ENCODE data around the gene HDGFL3.

The HDGFL3 gene

GRCh38 chr15:83087576-83087975 lies 120.0 kb downstream of the HDGFL3 start:
- TF ChIP-seq YY1 (IDR thresholded peaks at IDR 0.05; ENCODE audit: low read depth) (no peak), RAD21 (IDR thresholded peaks at IDR 0.05; ENCODE audit: low read depth) (no peak), EP300 (IDR thresholded peaks at IDR 0.05; ENCODE audit: borderline replicate concordance) (no peak), NFIC (IDR thresholded peaks at IDR 0.05) (no peak), ZBTB7A (IDR thresholded peaks at IDR 0.05; ENCODE audit: low read depth) (no peak), CREB1 (IDR thresholded peaks at IDR 0.05; ENCODE audit: low read depth) (no peak), REST (IDR thresholded peaks at IDR 0.05; ENCODE audit: low read depth) (no peak), TCF12 (IDR thresholded peaks at IDR 0.05; ENCODE audit: low read depth) (no peak), CEBPB (IDR thresholded peaks at IDR 0.05) (no peak), TAF1 (IDR thresholded peaks at IDR 0.05; ENCODE audit: low read depth) (no peak), TEAD4 (IDR thresholded peaks at IDR 0.05) (no peak), FOXM1 (IDR thresholded peaks at IDR 0.05; ENCODE audit: borderline replicate concordance, low read depth) (no peak), EGR1 (IDR thresholded peaks at IDR 0.05) (no peak)
- TF ChIP-seq, protein P1, sequence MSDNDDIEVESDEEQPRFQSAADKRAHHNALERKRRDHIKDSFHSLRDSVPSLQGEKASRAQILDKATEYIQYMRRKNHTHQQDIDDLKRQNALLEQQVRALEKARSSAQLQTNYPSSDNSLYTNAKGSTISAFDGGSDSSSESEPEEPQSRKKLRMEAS (IDR thresholded peaks at IDR 0.05), result no peak
- TF ChIP-seq, protein P2, sequence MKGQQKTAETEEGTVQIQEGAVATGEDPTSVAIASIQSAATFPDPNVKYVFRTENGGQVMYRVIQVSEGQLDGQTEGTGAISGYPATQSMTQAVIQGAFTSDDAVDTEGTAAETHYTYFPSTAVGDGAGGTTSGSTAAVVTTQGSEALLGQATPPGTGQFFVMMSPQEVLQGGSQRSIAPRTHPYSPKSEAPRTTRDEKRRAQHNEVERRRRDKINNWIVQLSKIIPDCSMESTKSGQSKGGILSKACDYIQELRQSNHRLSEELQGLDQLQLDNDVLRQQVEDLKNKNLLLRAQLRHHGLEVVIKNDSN (IDR thresholded peaks at IDR 0.05), result no peak

DNA sequence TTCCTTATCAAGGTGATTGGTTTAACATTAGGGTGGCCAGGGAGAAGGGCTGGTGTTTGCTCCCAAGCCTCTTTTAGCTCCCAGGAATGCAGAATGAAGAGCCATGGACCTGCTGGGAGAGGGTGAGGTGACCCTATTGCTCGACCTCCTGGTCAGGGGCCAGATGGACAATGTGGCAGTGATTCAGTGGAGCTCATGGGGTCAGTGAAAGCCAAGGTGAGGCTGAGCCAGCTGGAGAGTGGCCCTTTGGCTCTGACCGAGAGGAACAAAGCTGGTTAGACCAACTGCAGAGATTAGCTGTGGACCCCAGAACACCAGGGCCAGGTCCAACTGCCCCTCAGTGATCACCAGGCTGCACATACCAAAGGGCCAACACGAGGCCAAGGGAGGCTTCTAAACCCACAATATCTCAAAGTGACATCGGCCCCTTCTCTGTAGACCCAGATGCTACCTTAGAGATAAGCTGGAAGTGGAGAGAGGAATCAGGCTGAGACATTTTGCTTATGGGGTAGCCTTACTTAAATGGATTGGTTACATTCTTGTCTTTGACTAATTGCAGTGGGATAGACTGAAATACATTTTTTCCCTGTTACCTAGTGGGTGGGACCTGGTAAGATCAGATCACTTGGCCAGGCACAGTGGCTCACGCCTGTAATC lies 124.8 kb downstream of the HDGFL3 start:
- TF ChIP-seq TAF1 (IDR thresholded peaks at IDR 0.05; ENCODE audit: low read depth) (no peak), CREB1 (IDR thresholded peaks at IDR 0.05; ENCODE audit: low read depth) (no peak), RAD21 (IDR thresholded peaks at IDR 0.05; ENCODE audit: low read depth) (no peak)
- TF ChIP-seq, protein P1 (IDR thresholded peaks at IDR 0.05), result no peak
- TF ChIP-seq, protein P2 (IDR thresholded peaks at IDR 0.05), result no peak

- TF ChIP-seq CEBPB (IDR thresholded peaks at IDR 0.05), result no peak
- no peak for TF ChIP-seq FOXM1 (IDR thresholded peaks at IDR 0.05; ENCODE audit: borderline replicate concordance, low read depth)
- TF ChIP-seq TEAD4 (IDR thresholded peaks at IDR 0.05), result no peak
- TF ChIP-seq YY1 (IDR thresholded peaks at IDR 0.05; ENCODE audit: low read depth), result no peak
Observed at GRCh38 chr15:83081256-83082014, 126.2 kb downstream of the HDGFL3 start.

DNA sequence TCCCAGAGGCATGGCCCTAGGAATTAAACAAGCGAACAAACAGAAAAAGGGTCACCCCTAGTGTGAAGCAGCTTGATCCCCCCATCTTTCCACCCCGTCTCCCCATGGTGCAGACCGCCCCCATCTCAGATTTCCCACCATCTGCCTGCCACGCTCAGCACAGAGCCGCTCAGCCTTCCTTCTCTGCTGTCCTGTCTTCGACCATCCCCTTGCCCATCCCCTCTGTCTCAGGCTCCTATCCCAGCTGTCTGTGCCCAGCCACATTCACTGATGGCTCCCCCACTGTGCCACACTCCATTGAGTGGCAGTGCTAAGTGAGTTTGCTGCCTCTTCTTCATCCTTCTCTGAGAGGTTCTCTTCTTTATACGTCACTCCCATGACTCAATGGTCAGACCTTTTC lies 128.9 kb downstream of the HDGFL3 start:
- no peak for TF ChIP-seq FOXM1 (IDR thresholded peaks at IDR 0.05; ENCODE audit: borderline replicate concordance, low read depth)
- TF ChIP-seq, protein P1 (IDR thresholded peaks at IDR 0.05), result no peak
- no peak for TF ChIP-seq EP300 (IDR thresholded peaks at IDR 0.05; ENCODE audit: borderline replicate concordance)
- no peak for TF ChIP-seq NFIC (IDR thresholded peaks at IDR 0.05)
- TF ChIP-seq TAF1 (IDR thresholded peaks at IDR 0.05; ENCODE audit: low read depth), result no peak
- no peak for TF ChIP-seq CEBPB (IDR thresholded peaks at IDR 0.05)
- no peak for TF ChIP-seq TCF12 (IDR thresholded peaks at IDR 0.05; ENCODE audit: low read depth)
- TF ChIP-seq TEAD4 (IDR thresholded peaks at IDR 0.05), result no peak
- TF ChIP-seq YY1 (IDR thresholded peaks at IDR 0.05; ENCODE audit: low read depth), result no peak
- no peak for TF ChIP-seq REST (IDR thresholded peaks at IDR 0.05; ENCODE audit: low read depth)
- no peak for TF ChIP-seq RAD21 (IDR thresholded peaks at IDR 0.05; ENCODE audit: low read depth)
- TF ChIP-seq CREB1 (IDR thresholded peaks at IDR 0.05; ENCODE audit: low read depth), result no peak
- TF ChIP-seq EGR1 (IDR thresholded peaks at IDR 0.05), result no peak
- TF ChIP-seq, protein P2 (IDR thresholded peaks at IDR 0.05), result no peak
